Stimulated activated CD4-positive, alpha-beta T cell treated with anti-CD3 and anti-CD28 coated beads, Interleukin-12 subunit alpha, Interleukin-12 subunit beta, amount 100 ng/mL, for 48 hours (primary cell): ENCODE results near the gene HMX1.

Experiments
- DNase-seq, 3 donors: peaks; one replicate each; pipeline ENCODE4 v3.0.0-alpha.2; 2020; ENCODE audit warnings: low read depth in 2 of 3, low spot score in 1 of 3

Gene HMX1

DNA sequence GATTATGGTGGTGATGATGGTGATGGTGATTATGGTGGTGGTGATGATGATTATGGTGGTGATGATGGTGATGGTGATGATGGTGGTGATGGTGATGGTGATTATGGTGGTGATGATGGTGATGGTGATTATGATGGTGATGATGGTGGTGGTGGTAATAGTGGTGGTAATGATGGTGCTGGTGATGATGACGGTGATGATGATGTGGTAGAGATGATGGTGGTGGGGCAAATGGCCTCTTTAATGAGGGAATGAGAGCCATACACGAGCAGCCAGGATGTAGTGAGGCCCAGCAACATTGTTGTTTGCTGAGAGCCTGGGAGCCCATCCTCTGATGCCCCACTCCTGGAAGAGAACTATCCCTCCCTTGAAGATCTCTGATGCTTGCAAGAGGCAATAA is 29.0 kb downstream of the HMX1 start:
- DNase-seq = no peak

GRCh38 chr4:8841678-8842268 is 29.9 kb downstream of the HMX1 start:
- DNase-seq = no peak

GRCh38 chr4:8840816-8841455 is 30.7 kb downstream of the HMX1 start:
- no peak for DNase-seq

- DNase-seq = no peak
Measured at GRCh38 chr4:8840006-8840793, 31.4 kb downstream of the HMX1 start.

DNA sequence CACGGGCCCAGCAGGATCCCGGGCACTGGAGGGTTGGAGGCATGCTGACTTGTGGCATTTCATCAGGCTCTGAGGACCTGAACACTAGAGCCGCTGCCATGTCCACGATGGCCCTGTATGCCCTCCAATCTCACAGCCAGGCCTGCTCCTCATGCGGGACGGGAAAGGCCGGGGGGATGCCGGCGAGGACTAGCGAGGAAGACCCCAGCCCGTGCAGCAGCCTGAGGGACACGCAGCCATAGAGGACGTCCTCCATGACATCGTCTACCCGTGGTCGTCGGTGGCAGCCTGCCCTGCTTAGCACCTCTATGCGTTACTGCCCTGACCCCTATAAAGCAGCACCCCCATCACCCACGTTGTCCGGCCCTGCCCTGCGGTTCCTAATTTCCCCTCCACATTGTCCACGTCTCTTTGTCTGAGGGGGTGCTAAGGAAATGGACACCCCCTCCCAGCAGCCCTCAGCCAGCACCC is 32.6 kb downstream of the HMX1 start:
- DNase-seq = no peak

DNA sequence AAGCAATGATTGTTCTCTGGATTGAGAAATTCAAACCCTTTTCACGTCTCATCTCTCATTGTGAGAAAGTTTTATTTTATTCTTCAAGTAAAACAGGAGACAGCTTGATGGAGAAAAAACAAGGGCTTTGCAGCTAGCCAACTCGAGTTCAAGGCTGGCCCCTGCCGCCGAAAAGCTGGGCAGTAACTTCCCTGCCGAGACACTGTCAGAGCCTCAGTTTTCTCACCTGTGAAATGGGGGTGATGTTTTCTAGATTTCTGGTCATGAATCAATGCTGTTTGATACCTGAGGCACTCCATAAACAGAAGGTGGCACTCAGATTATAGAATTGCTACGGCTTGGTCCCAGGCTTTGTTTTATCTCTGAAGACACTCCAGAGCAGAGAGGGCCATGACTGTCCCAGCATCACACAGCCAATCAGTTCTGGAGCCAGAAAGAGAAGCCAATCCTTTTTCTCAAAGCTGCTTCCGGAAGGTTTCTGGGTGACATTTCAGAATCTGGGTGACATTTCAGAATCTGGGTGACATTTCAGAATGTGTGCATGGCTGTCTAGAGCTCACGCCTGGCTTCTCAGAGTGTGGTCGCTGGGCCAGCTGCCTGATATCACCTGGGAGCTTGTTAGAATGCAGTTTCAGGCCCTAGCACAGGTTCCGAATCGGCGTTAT is 33.2 kb downstream of the HMX1 start:
- no peak for DNase-seq

DNA sequence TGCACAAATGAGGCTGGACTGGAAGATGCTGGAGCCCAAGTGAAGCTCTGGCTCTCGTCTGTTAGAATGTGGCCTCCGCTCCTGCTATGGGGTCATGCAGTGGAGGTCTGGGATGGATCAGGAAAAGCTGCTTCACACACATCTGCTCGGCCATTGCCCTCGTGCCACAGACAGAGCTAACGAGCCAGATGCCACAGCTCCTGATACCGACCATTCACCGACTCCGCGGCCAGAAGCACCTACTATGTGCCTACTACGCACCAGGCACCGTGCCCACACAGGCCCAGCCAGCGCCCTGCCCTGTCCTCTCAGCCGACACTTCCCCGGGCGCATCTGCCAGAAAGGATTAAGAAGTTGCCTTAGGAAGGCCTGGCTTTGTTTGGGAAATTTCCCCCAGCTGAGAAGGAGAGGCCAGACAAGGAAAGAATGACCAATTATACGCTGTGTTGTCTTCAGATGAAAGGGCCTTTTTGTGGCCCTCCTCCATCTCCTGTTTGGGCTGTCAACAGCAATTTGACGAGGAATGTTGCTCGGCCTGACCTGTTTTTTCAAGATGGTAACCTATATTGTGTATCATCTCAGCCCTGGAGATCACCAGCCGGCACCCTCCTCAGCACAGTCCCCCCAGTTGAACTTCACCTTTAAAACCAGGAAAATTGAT is 34.3 kb downstream of the HMX1 start:
- DNase-seq = no peak

GRCh38 chr4:8836664-8837171 is 34.9 kb downstream of the HMX1 start:
- no peak for DNase-seq

DNA sequence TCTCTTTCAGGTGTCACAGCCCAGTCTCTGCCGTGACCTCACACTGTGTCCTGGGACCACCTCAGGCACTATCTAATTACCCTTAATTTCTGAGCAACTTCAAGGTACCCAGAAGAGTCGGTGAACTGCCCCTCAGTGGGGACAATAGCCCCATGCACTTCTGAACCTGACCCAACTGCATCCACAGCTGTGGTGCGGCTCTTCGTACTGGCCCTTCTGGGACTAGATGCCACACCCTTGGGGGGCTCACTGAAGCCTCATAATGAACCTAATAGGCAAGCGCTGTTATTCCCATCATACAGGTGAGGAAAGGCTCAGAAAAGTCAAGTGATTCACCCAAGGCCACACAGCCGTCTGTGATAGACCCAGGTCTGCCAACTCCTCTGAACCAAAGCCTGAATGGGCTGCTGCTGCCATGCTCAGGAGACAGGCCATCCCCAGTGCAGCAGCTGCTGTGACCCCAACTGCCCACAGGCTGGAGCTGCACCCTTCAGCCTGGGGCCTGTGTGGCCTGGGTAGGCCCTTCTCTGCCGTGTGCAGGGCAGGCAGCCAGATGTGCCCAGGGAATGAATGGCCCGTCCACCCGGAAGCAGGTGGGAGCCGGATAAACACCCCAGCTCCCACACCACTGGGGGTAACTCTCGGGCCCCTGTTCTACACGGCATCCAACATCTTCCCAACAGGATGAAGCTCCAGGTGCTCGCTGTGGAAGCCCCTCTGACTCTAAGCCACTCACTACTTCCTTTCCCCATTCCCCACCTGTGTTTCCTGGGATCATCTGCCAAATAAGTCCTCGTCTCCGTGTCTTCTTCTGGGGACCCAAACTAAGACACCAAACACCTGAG is 35.9 kb downstream of the HMX1 start:
- DNase-seq = no peak

DNA sequence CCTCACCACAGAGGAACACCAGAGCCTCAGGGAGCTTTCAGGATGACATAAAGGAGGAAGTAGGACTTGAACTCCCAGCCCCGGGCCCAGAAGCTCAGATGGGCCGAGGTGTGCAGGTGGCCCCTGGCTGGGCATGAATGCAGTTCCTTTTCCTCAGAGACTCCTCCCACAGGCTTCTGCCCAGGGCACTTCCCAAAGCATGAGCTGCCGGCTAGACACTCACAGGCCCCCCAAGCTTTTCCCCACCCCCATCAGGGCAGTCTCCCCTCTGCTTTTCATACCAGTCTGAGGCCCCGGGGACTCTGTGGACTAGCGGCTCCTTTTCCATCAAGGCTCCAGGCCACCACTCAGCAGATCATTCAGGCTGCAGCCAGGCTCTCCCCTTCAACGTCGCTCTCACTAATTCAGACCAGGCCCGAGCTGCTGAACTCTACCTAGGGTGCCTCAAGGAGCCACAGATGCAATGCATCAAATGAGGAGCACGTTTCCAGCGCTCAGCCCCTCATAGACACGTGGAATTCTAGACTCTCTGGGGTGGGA is 36.9 kb downstream of the HMX1 start:
- DNase-seq = no peak

DNA sequence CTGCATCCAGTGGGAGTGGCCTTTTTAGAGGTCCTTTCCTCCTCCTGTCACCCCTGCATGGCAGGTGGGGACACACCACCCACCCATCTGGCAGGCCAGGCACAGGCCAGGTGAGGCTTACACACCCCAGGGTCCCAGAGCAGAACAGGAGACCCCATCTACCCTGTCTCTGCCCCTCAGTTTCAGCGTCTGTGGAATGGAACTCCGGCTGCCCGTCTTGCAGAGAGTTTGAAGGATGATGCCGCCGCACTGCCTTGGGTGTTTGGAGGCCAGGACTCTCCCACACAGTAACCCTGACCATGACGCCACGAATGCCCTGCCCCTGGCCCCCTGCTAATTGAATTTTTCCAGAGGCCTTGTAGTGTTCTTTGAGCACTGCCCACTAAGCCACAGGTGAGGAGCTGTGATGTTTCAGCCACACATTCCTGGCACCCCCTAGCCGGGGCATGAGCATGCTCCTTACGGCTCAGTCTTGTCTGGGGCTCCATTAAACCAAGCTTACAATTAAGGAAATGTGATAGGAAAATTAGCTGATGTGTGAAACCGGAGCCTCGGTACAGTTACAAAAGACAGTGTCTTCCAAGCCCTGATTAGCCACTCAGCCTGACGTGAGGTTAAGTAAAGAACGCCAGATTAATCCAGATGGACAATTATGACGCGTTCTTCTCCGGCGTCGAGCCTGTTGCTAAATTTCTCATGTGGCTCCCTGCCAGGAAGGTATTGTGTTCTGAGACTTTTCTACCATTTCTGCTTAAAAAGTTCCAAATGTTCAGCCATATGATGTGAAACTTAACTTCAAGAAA is 39.3 kb downstream of the HMX1 start:
- no peak for DNase-seq

DNA sequence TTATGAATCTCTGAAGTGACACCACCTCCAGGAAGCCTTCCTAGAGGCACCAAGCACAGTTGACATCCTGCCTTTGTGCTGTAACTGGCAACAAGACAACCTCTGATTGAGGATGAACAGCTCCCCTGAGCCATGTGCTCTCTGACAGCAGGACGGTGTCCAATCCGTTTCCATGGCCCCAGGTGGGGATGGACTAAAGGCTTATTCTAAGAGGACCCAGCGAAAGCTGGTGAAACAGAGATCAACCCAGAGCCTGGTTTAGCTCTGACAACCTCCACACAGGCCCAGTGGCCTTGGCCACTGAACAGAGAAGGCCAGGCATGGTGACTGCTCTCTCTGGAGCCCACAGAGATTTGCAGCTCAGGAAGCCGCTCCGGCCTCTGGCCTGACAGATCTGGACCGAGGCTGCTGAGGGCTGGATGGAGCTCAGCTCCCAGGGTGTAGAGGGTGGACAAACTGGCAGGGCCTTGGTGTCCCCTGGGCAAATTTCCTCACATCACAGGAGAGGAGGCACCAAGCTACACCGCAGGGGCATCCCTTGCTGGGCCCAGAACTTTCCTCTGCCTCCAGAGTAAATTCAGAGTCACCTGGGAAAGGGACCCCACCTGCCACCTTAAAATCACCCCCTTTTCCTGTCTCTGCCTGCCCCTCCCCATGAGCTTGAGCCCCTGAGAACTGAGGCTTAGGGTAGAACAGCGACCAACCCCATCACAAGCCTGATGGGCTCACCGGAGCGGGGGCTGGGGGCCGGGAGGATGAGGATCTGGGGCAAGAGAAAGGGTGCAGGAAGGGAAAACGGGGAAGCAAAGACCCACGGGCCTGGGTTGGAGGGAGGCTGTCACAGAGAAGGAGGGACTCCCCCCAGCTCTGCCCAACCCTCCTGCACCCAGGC is 40.2 kb downstream of the HMX1 start:
- DNase-seq = no peak

GRCh38 chr4:8830611-8831200 is 40.9 kb downstream of the HMX1 start:
- no peak for DNase-seq

- no peak for DNase-seq
Measured at GRCh38 chr4:8830056-8830455, 41.6 kb downstream of the HMX1 start.

GRCh38 chr4:8829584-8829983 is 42.1 kb downstream of the HMX1 start:
- DNase-seq = no peak

DNA sequence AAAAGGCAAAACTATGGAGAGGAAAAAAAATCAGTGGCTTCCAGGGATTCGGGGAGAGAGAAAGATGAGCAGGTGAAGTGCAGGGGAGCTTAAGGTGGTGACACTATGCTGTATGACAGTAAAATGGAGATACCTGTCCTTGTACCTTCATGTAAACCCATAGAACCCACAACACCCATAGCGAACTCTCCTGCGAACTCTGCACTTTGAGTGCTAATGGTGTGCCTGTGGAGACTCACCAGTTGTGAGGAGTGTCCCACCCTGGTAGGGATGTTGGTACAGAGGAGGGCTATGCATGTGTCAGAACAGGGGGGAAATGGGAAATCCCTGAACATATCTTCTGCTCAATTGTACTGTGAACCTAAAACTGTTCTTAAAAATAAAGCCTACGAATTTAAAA is 42.8 kb downstream of the HMX1 start:
- no peak for DNase-seq

GRCh38 chr4:8821151-8821950 is 50.3 kb downstream of the HMX1 start:
- no peak for DNase-seq
